ENCODE results near the gene ZNF83. TPM values are rescaled to one million over a fixed set of nuclear protein-coding genes. Genes with fewer than 3 reads are reported as not detected.
"Not testable (repeated sequence)": the region's sequence is repeated elsewhere in the genome, so short reads cannot be mapped to it uniquely, and the experiment has no call there.

The ZNF83 gene
- total RNA-seq, 2 donors from 2014 or later, result 56.1 to 61.1 TPM

DNA sequence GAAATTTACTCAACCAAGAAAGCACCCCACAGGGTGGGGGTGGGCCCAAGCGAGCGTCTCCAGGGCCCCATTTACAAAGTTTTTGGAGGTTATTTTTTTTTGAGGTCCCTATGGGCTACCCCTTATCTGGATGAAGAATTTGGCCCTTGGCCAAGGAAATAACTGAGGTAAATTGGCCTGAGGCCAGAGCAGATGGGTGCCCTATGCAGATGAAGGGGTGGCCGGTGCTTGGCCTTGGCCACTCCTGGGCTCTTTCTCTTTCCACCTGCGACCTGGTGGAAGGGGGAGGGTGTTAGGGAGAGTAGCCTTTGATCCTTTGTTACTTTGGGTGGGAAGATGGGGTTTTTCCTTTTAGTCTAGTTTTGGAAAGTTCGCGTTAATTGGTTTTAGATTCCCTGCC is 52.6 kb downstream of the ZNF83 start:
- DNase-seq (no peak), ATAC-seq (no peak)
- peaks cover 12% of the 10 kb centered on the region for H3K36me3 Mint-ChIP-seq (ENCODE audit: low read depth)
- peaks cover 11% of the 10 kb centered on the region for H3K9me3 ChIP-seq (ENCODE audit: control insufficient read depth, low read length, poor library complexity, severe bottlenecking)
- no peaks in the 10 kb centered on the region for H3K27me3 Mint-ChIP-seq
- no peak overlapping the region for H3K27ac Mint-ChIP-seq
- no peak overlapping the region for H3K4me3 Mint-ChIP-seq
- H3K4me1 Mint-ChIP-seq, result no peaks in the 10 kb centered on the region

DNA sequence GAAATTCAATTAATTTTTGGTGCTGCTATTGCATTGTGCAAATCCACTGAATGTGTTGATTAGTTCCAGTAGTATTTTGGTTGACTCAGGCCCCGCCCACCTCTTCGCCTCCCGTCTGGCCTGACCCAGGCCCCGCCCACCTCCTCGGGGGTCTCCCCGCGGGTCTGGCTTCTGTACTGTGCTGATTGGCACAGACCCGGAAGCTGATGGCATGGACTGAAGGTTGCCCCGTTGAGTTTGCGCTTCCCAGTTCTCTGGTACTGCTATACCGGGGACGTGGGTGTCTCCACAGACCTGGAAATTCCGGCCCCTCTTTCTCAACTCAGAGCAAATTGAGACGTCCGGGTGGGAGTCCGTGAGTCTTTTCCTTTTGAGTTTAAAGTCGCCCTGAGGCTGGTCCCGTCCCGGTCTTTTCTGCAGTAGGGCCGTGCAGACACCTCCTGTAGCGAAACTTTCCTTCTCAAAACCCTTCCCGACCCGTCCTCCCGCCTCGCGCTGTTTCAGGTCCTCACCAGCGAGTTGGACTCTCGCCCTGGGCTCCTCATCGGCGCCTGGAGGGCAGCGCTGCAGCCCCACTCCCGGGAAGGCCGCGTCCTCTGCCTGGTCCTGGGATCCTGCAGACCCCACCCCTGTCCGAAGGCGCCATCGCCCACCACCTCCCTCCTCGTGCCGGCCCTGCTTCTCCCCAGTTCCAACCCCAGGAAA is 53.3 kb downstream of the ZNF83 start:
- Mint-ChIP-seq H3K27me3 (no peaks in the 10 kb centered on the region), H3K27ac (no peak overlapping the region), H3K36me3 (ENCODE audit: low read depth) (peaks cover 12% of the 10 kb centered on the region), H3K4me1 (no peaks in the 10 kb centered on the region), H3K4me3 (no peak overlapping the region)
- H3K9me3 ChIP-seq (ENCODE audit: control insufficient read depth, low read length, poor library complexity, severe bottlenecking), result peaks cover 11% of the 10 kb centered on the region
- DNase-seq (no peak), ATAC-seq (no peak)

GRCh38 chr19:52570000-52570861 is 67.9 kb downstream of the ZNF83 start, which contains the start of gene ZNF701:
ZNF701 (plus strand) TSS chr19:52570287; CDS start chr19:52574148, 3,861 bp downstream.
- Mint-ChIP-seq H3K27me3 (no peaks in the 10 kb centered on the region), H3K27ac (peak within 1 kb of the TSS; percentile 92), H3K4me1 (peaks cover 18% of the 10 kb centered on the region), H3K4me3 (peak within 1 kb of the TSS; percentile 92), H3K36me3 (ENCODE audit: low read depth) (peaks cover 10% of the 10 kb centered on the region)
- peak; percentile 86 to 95 (median 93) for DNase-seq
- peak; percentile 99 for ATAC-seq
- H3K9me3 ChIP-seq (ENCODE audit: control insufficient read depth, low read length, poor library complexity, severe bottlenecking), result peaks cover 11% of the 10 kb centered on the region

DNA sequence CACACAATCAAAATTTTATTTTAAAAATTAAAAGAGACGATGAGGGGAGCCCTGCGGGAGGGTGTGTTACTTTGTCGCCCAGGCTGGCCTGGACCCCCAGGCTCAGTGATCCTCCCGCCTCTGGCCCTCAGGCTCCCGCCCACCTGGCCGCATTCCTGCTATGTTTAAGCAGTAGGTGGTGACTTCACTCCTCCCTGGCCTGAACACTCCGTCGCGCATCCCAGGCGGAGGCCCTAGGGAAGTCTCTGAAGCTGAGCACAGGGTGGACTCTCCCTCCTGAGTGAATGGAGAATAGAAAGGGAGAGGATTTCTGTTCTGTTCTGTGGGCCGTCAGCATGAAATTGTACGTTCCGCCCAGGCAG is 68.5 kb downstream of the ZNF83 start:
- not testable (repeated sequence) for H3K27me3 Mint-ChIP-seq, DNase-seq, H3K27ac Mint-ChIP-seq
- H3K36me3 Mint-ChIP-seq (ENCODE audit: low read depth), result peaks cover 10% of the 10 kb centered on the region
- H3K4me3 Mint-ChIP-seq, result peak overlapping the region; percentile 92
- peaks cover 11% of the 10 kb centered on the region for H3K9me3 ChIP-seq (ENCODE audit: control insufficient read depth, low read length, poor library complexity, severe bottlenecking)
- ATAC-seq, result peak; percentile 2
- peaks cover 18% of the 10 kb centered on the region for H3K4me1 Mint-ChIP-seq

GRCh38 chr19:52567921-52568320 is 70.2 kb downstream of the ZNF83 start:
- no peak overlapping the region for H3K4me3 Mint-ChIP-seq
- H3K4me1 Mint-ChIP-seq, result peaks cover 14% of the 10 kb centered on the region
- H3K27ac Mint-ChIP-seq, result no peak overlapping the region
- peaks cover 16% of the 10 kb centered on the region for H3K9me3 ChIP-seq (ENCODE audit: control insufficient read depth, low read length, poor library complexity, severe bottlenecking)
- ATAC-seq (no peak), DNase-seq (no peak)
- H3K36me3 Mint-ChIP-seq (ENCODE audit: low read depth), result peaks cover 6% of the 10 kb centered on the region
- no peaks in the 10 kb centered on the region for H3K27me3 Mint-ChIP-seq

DNA sequence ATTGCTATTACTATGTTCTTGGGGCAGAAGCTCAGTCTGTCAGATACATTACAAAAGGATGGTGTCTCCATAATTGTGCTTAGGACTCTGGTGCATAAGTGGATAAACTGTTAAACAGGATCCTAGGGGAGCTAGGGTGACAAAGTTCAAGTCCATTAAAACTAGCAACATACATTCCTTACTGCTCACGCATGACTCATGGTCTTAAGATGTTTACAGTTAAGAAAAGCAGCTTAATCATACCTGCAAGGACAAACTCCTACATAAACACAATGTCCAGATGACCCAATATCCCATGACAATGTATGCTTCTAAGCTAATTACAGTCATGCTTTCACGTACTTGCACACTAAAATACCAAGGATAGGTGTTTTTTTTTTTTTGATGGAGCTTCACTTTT is 71.6 kb downstream of the ZNF83 start:
- Mint-ChIP-seq H3K27me3 (no peaks in the 10 kb centered on the region), H3K4me1 (peaks cover 10% of the 10 kb centered on the region), H3K27ac (no peak overlapping the region), H3K4me3 (no peak overlapping the region), H3K36me3 (ENCODE audit: low read depth) (no peaks in the 10 kb centered on the region)
- H3K9me3 ChIP-seq (ENCODE audit: control insufficient read depth, low read length, poor library complexity, severe bottlenecking), result peaks cover 16% of the 10 kb centered on the region
- DNase-seq (no peak), ATAC-seq (no peak)

DNA sequence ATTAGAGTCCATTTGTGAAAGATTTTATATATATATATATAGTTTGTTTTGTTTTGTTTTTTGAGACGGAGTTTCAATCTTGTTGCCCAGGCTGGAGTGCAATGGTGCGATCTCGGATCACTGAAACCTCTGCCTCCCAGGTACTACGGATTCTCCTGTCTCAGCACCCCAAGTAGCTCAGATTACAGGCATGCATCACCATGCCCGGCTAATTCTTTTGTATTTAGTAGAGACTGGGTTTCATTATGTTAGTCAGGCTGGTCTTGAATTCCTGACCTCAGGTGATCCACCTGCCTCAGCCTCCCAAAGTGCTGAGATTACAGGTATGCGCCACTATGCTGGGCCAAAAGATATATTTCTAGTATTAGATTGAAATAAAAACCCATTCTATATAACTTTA is 72.0 kb downstream of the ZNF83 start:
- peaks cover 16% of the 10 kb centered on the region for H3K9me3 ChIP-seq (ENCODE audit: control insufficient read depth, low read length, poor library complexity, severe bottlenecking)
- Mint-ChIP-seq H3K27me3 (no peaks in the 10 kb centered on the region), H3K4me3 (no peak overlapping the region), H3K36me3 (ENCODE audit: low read depth) (no peaks in the 10 kb centered on the region), H3K27ac (no peak overlapping the region), H3K4me1 (peaks cover 8% of the 10 kb centered on the region)
- ATAC-seq, result no peak
- no peak for DNase-seq

Other genes with a start within 250 kb of the ZNF83 start
- 10 to 100 TPM in 1 of 2 donors, 1 to 10 TPM in 1; 8.1 to 12.9 TPM for gene ZNF528, start 240.5 kb downstream of the ZNF83 start, total RNA-seq
- gene ZNF534, start 209.2 kb downstream of the ZNF83 start, total RNA-seq, result under 1 TPM; 0.22 to 0.29 TPM
- under 1 TPM; 0.26 to 0.75 TPM for gene ZNF578, start 184.8 kb downstream of the ZNF83 start, total RNA-seq
- gene ZNF808, start 110.7 kb downstream of the ZNF83 start, total RNA-seq, result 10 to 100 TPM; 17.3 to 20.1 TPM
- gene ZNF701, start 68.1 kb downstream of the ZNF83 start, total RNA-seq, result 10 to 100 TPM; 14.9 to 19.0 TPM
- 10 to 100 TPM; 21.1 to 25.8 TPM for gene ZNF611, start 96.7 kb upstream of the ZNF83 start, total RNA-seq
- 10 to 100 TPM in 1 of 2 donors, 1 to 10 TPM in 1; 5.7 to 17.9 TPM for gene ZNF600, start 148.4 kb upstream of the ZNF83 start, total RNA-seq
- 10 to 100 TPM; 10.2 to 11.6 TPM for gene ZNF28, start 183.3 kb upstream of the ZNF83 start, total RNA-seq
- gene ZNF468, start 219.3 kb upstream of the ZNF83 start, total RNA-seq, result 10 to 100 TPM; 10.5 to 12.2 TPM

Data from T-helper 17 cell (primary cell).